KOPT-K1 (cell line): ENCODE data around the gene CDH13.

ENCODE experiments used
- H3K27ac ChIP-seq: fragments of 200-600 bp; sonication (generic); 2 replicates; pipeline ENCODE4 v1.5.1; 2016; ENCODE audit warnings: antibody characterized with exemption, mild to moderate bottlenecking, low read depth, low read length; ENCODE audit not compliant: poor library complexity, severe bottlenecking
- H3K36me3 ChIP-seq: fragments of 200-600 bp; sonication (generic); 2 replicates; pipeline ENCODE4 v1.5.1; 2017; ENCODE audit warnings: antibody characterized with exemption, mild to moderate bottlenecking, low read length, moderate library complexity; ENCODE audit not compliant: insufficient read depth
- H3K9me3 ChIP-seq: fragments of 200-600 bp; sonication (generic); 2 replicates; pipeline ENCODE4 v1.5.1; 2017; ENCODE audit warnings: antibody characterized with exemption, low read length, mild to moderate bottlenecking; ENCODE audit not compliant: insufficient read depth, poor library complexity, severe bottlenecking

CDH13 gene

GRCh38 chr16:83075956-83076355 is 449.2 kb downstream of the CDH13 start:
- no peak overlapping the region for H3K27ac ChIP-seq
- H3K36me3 ChIP-seq = no peaks in the 10 kb centered on the region
- H3K9me3 ChIP-seq = no peaks in the 10 kb centered on the region

- H3K9me3 ChIP-seq = no peaks in the 10 kb centered on the region
- H3K36me3 ChIP-seq = no peaks in the 10 kb centered on the region
- H3K27ac ChIP-seq = no peak overlapping the region
These were observed 456.6 kb downstream of the CDH13 start for GRCh38 chr16:83083361-83083760.

GRCh38 chr16:83085660-83086059 is 458.9 kb downstream of the CDH13 start:
- Histone ChIP-seq H3K36me3 (no peaks in the 10 kb centered on the region), H3K27ac (no peak overlapping the region), H3K9me3 (no peaks in the 10 kb centered on the region)

GRCh38 chr16:83095941-83096692 is 469.3 kb downstream of the CDH13 start:
- H3K36me3 ChIP-seq = no peaks in the 10 kb centered on the region
- no peak overlapping the region for H3K27ac ChIP-seq

DNA sequence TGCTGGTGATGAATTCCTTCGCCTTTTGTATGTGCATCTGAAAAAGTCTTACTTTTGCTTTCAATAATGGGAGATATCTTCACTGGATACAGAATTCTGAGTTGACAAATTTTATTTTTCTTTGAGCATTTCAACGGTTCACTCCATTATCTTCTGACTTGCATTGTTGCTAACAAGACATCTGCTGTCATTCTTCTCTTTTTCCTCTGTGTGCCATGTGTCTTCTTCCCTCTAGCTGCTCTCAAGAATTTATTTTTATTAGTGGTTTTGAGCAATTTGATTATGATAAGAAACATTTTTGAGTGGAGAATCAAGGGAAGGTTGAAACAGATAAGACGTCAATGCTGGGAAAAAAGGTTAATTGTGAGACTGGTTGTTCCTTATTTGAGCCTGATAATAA is 471.8 kb downstream of the CDH13 start:
- Histone ChIP-seq H3K27ac (no peak overlapping the region), H3K36me3 (no peaks in the 10 kb centered on the region), H3K9me3 (no peaks in the 10 kb centered on the region)

More at GRCh38 chr16:83095941-83096692, 469.3 kb downstream of the CDH13 start:
- no peaks in the 10 kb centered on the region for H3K9me3 ChIP-seq

- no peaks in the 10 kb centered on the region for H3K36me3 ChIP-seq
- no peak overlapping the region for H3K27ac ChIP-seq
- H3K9me3 ChIP-seq = no peaks in the 10 kb centered on the region
These were observed 473.9 kb downstream of the CDH13 start for GRCh38 chr16:83100679-83101078.

DNA sequence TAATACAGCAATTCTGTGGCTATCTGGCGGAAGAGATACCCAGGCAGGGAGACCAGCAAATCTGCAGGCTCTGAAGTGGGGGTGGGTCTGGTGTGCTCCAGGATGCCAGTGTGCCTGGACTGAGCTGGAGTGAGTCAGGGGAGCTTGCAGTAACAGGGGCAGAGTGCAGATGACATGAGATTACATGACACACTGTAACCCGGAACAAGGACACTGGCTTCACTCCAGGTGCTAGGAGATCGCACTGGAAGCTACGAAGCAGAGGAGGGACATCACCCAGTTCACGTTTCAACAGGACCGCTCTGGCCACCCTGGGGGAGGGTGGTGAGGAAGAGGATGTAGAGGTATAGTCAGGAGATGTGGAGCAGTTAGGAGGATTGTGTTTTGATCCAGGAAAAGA is 475.6 kb downstream of the CDH13 start:
- H3K27ac ChIP-seq = no peak overlapping the region

GRCh38 chr16:83105279-83106077 is 478.7 kb downstream of the CDH13 start:
- Histone ChIP-seq H3K27ac (no peak overlapping the region), H3K36me3 (no peaks in the 10 kb centered on the region), H3K9me3 (no peaks in the 10 kb centered on the region)

More for the DNA sequence above, 475.6 kb downstream of the CDH13 start:
- H3K9me3 ChIP-seq = no peaks in the 10 kb centered on the region
- H3K36me3 ChIP-seq = no peaks in the 10 kb centered on the region

DNA sequence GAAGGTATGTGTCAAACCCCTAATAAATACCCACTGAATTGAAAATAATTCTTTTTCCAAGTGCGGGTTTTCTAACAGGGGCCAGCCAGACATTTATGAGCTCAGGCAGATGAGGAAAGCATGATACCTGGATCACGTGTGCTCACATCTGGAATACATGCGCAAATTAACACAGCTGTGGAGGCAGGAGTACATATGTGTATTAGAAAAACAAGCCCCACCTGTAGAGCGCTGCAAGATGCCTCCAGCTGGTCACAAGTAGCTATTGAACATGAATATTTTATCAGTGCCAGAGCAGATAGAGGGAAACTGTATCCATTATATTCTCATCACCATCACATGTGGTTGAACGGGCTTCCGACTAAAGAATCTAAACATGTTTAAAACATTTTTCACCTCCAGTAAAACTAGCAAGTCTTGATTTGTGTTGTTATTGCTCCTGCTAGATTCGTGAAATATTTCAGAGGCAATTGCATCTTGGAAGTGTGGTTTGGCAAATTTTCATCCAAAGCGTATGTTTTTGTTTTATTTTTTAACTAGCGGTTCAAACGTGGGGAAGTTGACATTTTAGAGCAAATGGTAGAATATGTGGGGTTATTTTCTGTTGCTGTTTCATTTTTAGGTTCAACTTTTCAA is 482.8 kb downstream of the CDH13 start:
- Histone ChIP-seq H3K36me3 (no peaks in the 10 kb centered on the region), H3K27ac (no peak overlapping the region)

GRCh38 chr16:83110269-83110668 is 483.5 kb downstream of the CDH13 start:
- no peaks in the 10 kb centered on the region for H3K36me3 ChIP-seq
- H3K9me3 ChIP-seq = no peaks in the 10 kb centered on the region
- H3K27ac ChIP-seq = no peak overlapping the region

More for the DNA sequence above, 482.8 kb downstream of the CDH13 start:
- no peaks in the 10 kb centered on the region for H3K9me3 ChIP-seq

DNA sequence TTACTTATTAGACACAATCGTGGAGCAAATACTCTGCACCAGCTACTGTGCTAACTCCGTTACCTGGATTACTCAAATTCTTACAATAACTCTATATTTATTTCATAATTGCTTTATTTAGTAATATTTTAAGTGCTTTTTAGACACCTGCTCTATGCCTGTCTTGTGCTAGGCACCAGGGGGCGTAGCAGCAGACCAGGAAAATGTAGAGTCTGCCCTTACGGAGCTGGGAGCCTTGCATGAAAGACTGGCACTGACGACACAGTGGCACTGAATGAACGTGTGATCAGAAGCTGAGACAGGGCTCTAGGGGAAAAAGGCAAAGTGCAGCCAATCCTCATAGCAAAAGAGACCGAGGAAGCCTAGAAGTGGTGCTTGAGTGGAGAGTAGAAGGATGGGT is 486.5 kb downstream of the CDH13 start:
- Histone ChIP-seq H3K9me3 (no peaks in the 10 kb centered on the region), H3K36me3 (no peaks in the 10 kb centered on the region), H3K27ac (no peak overlapping the region)

DNA sequence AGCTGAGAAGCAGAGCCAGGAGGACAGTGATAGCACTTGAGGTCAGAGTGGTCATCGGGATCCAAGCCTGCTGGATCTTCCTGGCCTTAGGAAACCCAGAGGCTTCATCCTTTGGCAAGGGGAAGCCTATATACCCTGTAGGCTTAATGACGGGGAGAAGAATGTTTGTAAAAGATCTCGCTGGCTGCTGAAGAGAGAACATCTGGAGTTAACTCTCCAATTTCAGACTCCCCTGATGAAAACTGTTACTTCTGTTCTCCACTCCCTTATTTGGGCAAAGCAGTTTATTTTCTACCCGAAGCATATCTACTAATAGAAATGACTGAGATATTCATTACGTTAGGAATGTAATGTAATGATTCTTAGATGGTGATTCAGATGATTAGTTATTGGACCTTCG is 487.0 kb downstream of the CDH13 start:
- no peaks in the 10 kb centered on the region for H3K9me3 ChIP-seq
- no peaks in the 10 kb centered on the region for H3K36me3 ChIP-seq
- H3K27ac ChIP-seq = no peak overlapping the region

DNA sequence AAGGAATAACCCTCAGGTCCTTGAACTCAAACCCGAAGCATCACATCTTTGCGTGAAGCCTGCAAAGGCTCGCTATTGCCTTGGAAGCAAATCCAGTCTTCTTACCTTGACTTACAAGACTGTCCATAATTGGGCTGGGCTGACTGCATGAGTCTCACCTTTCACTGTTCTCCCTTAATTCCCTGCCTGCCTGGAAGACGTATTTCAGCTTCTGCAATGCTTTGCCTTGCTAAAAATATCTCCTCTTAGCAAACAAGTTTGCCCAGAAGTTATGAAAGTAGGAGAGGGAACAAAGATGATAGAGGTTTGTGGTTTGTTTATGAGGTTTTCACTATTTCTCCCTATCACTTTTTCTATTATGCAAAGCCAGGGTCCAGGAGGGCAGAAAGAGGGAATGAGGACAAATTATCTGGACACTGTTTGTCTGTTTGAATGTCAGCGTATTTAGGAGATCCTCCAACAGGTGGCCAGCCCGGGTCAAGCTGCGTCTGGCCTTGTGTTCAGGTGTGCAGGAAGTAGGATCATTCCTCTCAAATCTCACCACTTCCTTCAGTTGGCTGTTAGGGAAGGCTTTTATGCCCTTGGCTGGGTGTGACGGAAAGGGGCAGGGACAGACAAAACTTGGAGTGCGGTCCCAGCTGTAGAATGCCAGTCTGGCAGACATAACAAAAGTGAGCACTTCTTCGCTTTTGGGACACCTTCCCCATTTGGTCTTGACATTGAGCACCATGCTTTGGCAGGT is 488.9 kb downstream of the CDH13 start:
- Histone ChIP-seq H3K36me3 (no peaks in the 10 kb centered on the region), H3K27ac (no peak overlapping the region), H3K9me3 (no peaks in the 10 kb centered on the region)

- Histone ChIP-seq H3K36me3 (no peaks in the 10 kb centered on the region), H3K27ac (no peak overlapping the region), H3K9me3 (no peaks in the 10 kb centered on the region)
These were observed 489.6 kb downstream of the CDH13 start for GRCh38 chr16:83116274-83116892.
